IMR-90 (cell line): ENCODE results near the gene C20orf173. TPM values are rescaled to one million over a fixed set of nuclear protein-coding genes. Genes with fewer than 3 reads are reported as not detected.

Experiments
- ATAC-seq: fragments of 200-7000 bp; cut with Tn5 transposase; 2 replicates; pipeline ENCODE4 v1.9.1; 2020; ENCODE audit warnings: low read depth, mild to moderate bottlenecking, moderate library complexity
- BruUV-seq: library from RNA; stranded (reverse); fragments of 400-500 nt; replicated peaks from 2 replicates; lab custom pipeline; 2021; lab: Mats Ljungman, UMichigan
- CTCF ChIA-PET: fragments of 300-600 bp; formaldehyde crosslinking; extraction: SDS; loops from one replicate; lab custom pipeline; 2021; ENCODE audit warnings: antibody characterized with exemption; lab: Yijun Ruan, JAX
- POLR2A ChIA-PET: fragments of 300-600 bp; sonication (Branson Sonifier 250); formaldehyde crosslinking; loops from one replicate; lab custom pipeline; 2022; ENCODE audit warnings: antibody characterized with exemption; ENCODE audit not compliant: unreplicated experiment; lab: Charles Lee
- DNase-seq: peaks from one replicate; pipeline ENCODE4 v3.0.0; 2013
- H2AFZ ChIP-seq: replicated peaks from 2 replicates; pipeline ENCODE3; 2013; ENCODE audit warnings: low read length, mild to moderate bottlenecking; ENCODE audit not compliant: poor library complexity
- H2AK5ac ChIP-seq: 2 replicates; pipeline ENCODE4 v1.6.1; 2013; ENCODE audit warnings: low read depth, low read length, inconsistent platforms
- H2AK9ac ChIP-seq: replicated peaks from 2 replicates; pipeline ENCODE3; 2013; ENCODE audit warnings: mild to moderate bottlenecking, low read depth, low read length, moderate library complexity; ENCODE audit not compliant: poor library complexity
- H2BK120ac ChIP-seq: 2 replicates; pipeline ENCODE4 v1.6.1; 2013; ENCODE audit warnings: low read depth, low read length, inconsistent platforms
- H2BK15ac ChIP-seq: 3 replicates; pipeline ENCODE4 v1.6.1; 2013; ENCODE audit warnings: low read depth, low read length, inconsistent platforms
- H2BK20ac ChIP-seq: 2 replicates; pipeline ENCODE4 v1.6.1; 2013; ENCODE audit warnings: low read depth, mild to moderate bottlenecking, inconsistent platforms, low read length, moderate library complexity
- H2BK5ac ChIP-seq: 2 replicates; pipeline ENCODE4 v1.6.1; 2013; ENCODE audit warnings: mild to moderate bottlenecking, low read depth, low read length, inconsistent platforms; ENCODE audit not compliant: poor library complexity, severe bottlenecking
- H3K14ac ChIP-seq: replicated peaks from 2 replicates; pipeline ENCODE4 v1.6.1; 2013; ENCODE audit warnings: low read depth, low read length, inconsistent platforms
- H3K18ac ChIP-seq: 2 replicates; pipeline ENCODE4 v1.6.1; 2013; ENCODE audit warnings: low read depth, low read length, control low read depth
- H3K23ac ChIP-seq: 2 replicates; pipeline ENCODE4 v1.6.1; 2013; ENCODE audit warnings: low read depth, low read length, inconsistent platforms
- H3K27ac ChIP-seq: 2 replicates; pipeline ENCODE4 v1.5.1; 2013; ENCODE audit warnings: mild to moderate bottlenecking, control low read depth, low read length; ENCODE audit not compliant: insufficient read depth
- H3K27me3 ChIP-seq: 2 replicates; pipeline ENCODE4 v1.6.1; 2013; ENCODE audit warnings: low read length; ENCODE audit not compliant: control insufficient read depth, insufficient read depth
- H3K36me3 ChIP-seq: 2 replicates; pipeline ENCODE4 v1.6.1; 2013; ENCODE audit warnings: low read length, mixed read lengths; ENCODE audit not compliant: control insufficient read depth, insufficient read depth
- H3K4ac ChIP-seq: 2 replicates; pipeline ENCODE4 v1.6.1; 2013; ENCODE audit warnings: low read depth, low read length, inconsistent platforms
- H3K4me1 ChIP-seq: 2 replicates; pipeline ENCODE4 v1.6.1; 2013; ENCODE audit warnings: low read length, mixed read lengths; ENCODE audit not compliant: control insufficient read depth, insufficient read depth
- H3K4me2 ChIP-seq: 2 replicates; pipeline ENCODE4 v1.6.1; 2013; ENCODE audit warnings: low read depth, mild to moderate bottlenecking, control low read depth, low read length, moderate library complexity
- H3K4me3 ChIP-seq: 2 replicates; pipeline ENCODE4 v1.5.1; 2013; ENCODE audit warnings: low read depth, mild to moderate bottlenecking, control low read depth, low read length, moderate library complexity; ENCODE audit not compliant: insufficient read depth
- H3K56ac ChIP-seq: 2 replicates; pipeline ENCODE4 v1.6.1; 2013; ENCODE audit warnings: low read length, inconsistent platforms; ENCODE audit not compliant: insufficient read depth; ENCODE audit errors: extremely low read depth
- H3K79me1 ChIP-seq, 2 experiments: 2 replicates each; pipeline ENCODE4 v1.6.1; 2013; ENCODE audit warnings: low read length in 2 of 2, inconsistent platforms in 1 of 2, low read depth in 1 of 2
- H3K9ac ChIP-seq: 2 replicates; pipeline ENCODE4 v1.6.1; 2013; ENCODE audit warnings: low read depth, low read length, control low read depth
- H3K9me1 ChIP-seq: 2 replicates; pipeline ENCODE4 v1.6.1; 2013; ENCODE audit warnings: low read length, inconsistent platforms; ENCODE audit not compliant: insufficient read depth
- H3K9me3 ChIP-seq: 2 replicates; pipeline ENCODE4 v1.6.1; 2013; ENCODE audit warnings: low read length; ENCODE audit not compliant: control insufficient read depth, insufficient read depth
- H4K20me1 ChIP-seq: 2 replicates; pipeline ENCODE4 v1.6.1; 2013; ENCODE audit warnings: low read length, inconsistent platforms; ENCODE audit not compliant: insufficient read depth
- H4K5ac ChIP-seq: 2 replicates; pipeline ENCODE4 v1.6.1; 2013; ENCODE audit warnings: mild to moderate bottlenecking, low read depth, low read length, control low read depth
- H4K8ac ChIP-seq, 2 experiments: 2 replicates each; pipeline ENCODE4 v1.6.1; 2013; ENCODE audit warnings: low read depth in 2 of 2, low read length in 2 of 2, control low read depth in 1 of 2, inconsistent platforms in 1 of 2
- H4K91ac ChIP-seq: 2 replicates; pipeline ENCODE4 v1.6.1; 2013; ENCODE audit warnings: low read depth, low read length, inconsistent platforms; ENCODE audit not compliant: insufficient read depth
- BHLHE40 ChIP-seq: fragments of 150-350 bp; IDR thresholded peaks from 2 replicates; pipeline ENCODE4 v1.6.1; 2016; ENCODE audit warnings: mild to moderate bottlenecking, low read depth, low read length
- CEBPB ChIP-seq: IDR thresholded peaks from 2 replicates; pipeline ENCODE4 v1.6.1; 2012; ENCODE audit warnings: low read depth, low read length, improper control_type of control experiment
- CHD1 ChIP-seq: IDR thresholded peaks from 2 replicates; pipeline ENCODE4 v1.6.1; 2012; ENCODE audit warnings: low read depth, low read length, improper control_type of control experiment
- FOS ChIP-seq: fragments of 150-350 bp; IDR thresholded peaks from 2 replicates; pipeline ENCODE4 v1.6.1; 2016; ENCODE audit warnings: low read depth, low read length
- MAFK ChIP-seq: IDR thresholded peaks from 2 replicates; pipeline ENCODE4 v1.6.1; 2012; ENCODE audit warnings: low read depth, low read length, improper control_type of control experiment
- MAZ ChIP-seq: IDR thresholded peaks from 2 replicates; pipeline ENCODE4 v1.6.1; 2012; ENCODE audit warnings: low read depth, mild to moderate bottlenecking, low read length, improper control_type of control experiment, moderate library complexity, borderline replicate concordance
- MXI1 ChIP-seq: IDR thresholded peaks from 2 replicates; pipeline ENCODE4 v1.6.1; 2012; ENCODE audit warnings: low read depth, mild to moderate bottlenecking, low read length, moderate library complexity, borderline replicate concordance
- NFE2L2 ChIP-seq: fragments of 150-350 bp; IDR thresholded peaks from 2 replicates; pipeline ENCODE4 v1.6.1; 2016; ENCODE audit warnings: low read depth, mild to moderate bottlenecking, low read length
- POLR2A ChIP-seq: IDR thresholded peaks from 2 replicates; pipeline ENCODE4 v1.6.1; 2012; ENCODE audit warnings: mild to moderate bottlenecking, low read depth, low read length
- RAD21 ChIP-seq: IDR thresholded peaks from 2 replicates; pipeline ENCODE4 v1.6.1; 2012; ENCODE audit warnings: low read length, improper control_type of control experiment
- RCOR1 ChIP-seq: IDR thresholded peaks from 2 replicates; pipeline ENCODE4 v1.6.1; 2012; ENCODE audit warnings: mild to moderate bottlenecking, low read length, improper control_type of control experiment; ENCODE audit not compliant: insufficient replicate concordance
- RFX5 ChIP-seq: IDR thresholded peaks from 2 replicates; pipeline ENCODE4 v1.8.0; 2012; ENCODE audit warnings: low read depth, mild to moderate bottlenecking, low read length, moderate library complexity
- SMC3 ChIP-seq: fragments of 150-350 bp; IDR thresholded peaks from 2 replicates; pipeline ENCODE4 v1.6.1; 2016; ENCODE audit warnings: low read depth, mild to moderate bottlenecking, antibody characterized with exemption, low read length, moderate library complexity
- WGBS, 2 experiments: methylation state at CpG; one replicate each; pipeline versions ENCODE4 v1.1.5 to v1.1.7; 2013; ENCODE audit warnings: missing lambda C conversion rate in 2 of 2; ENCODE audit not compliant: insufficient read length in 1 of 2; ENCODE audit errors: extremely low coverage in 2 of 2; 5-methylcytosine and 5-hydroxymethylcytosine counted together
- dilution Hi-C: fragments of 300-500 bp; cut with HindIII; formaldehyde crosslinking; loops from one replicate; pipeline ENCODE4 v1.14.3; 2018; ENCODE audit warnings: low sequenced_read_pairs; ENCODE audit not compliant: unreplicated experiment
- in situ Hi-C: fragments of 300-500 bp; cut with MboI; formaldehyde crosslinking; loops from 3 replicates; pipeline ENCODE4 v1.14.3; 2019; ENCODE audit warnings: low sequenced_read_pairs, inconsistent platforms, mixed read lengths
- intact Hi-C: fragments of 100-400 bp; cut with micrococcal nuclease; formaldehyde crosslinking; loops from 2 replicates; pipeline ENCODE4 v1.10.0; 2022
- polyA plus RNA-seq, 3 experiments: library from polyadenylated mRNA; depleted of rRNA; stranded (reverse); fragments of >200 nt; gene quantifications; 2 replicates each; pipeline ENCODE4 v1.2.3, GENCODE V29; 2012; ENCODE audit warnings: low replicate concordance in 1 of 3
- total RNA-seq: library from RNA; depleted of rRNA; stranded (reverse); fragments of >200 nt; gene quantifications from 2 replicates; pipeline ENCODE4 v1.2.3, GENCODE V29; 2012
- TF ChIP-seq, protein P1 (sequence below): fragments of 150-350 bp; IDR thresholded peaks from 2 replicates; pipeline ENCODE4 v1.6.1; 2017; ENCODE audit warnings: mild to moderate bottlenecking, antibody characterized with exemption, low read length, low read depth
- TF ChIP-seq, protein P2 (sequence below): conservative IDR thresholded peaks from 2 replicates; pipeline ENCODE4 v1.5.1; 2012; ENCODE audit warnings: mild to moderate bottlenecking, low read depth, low read length, improper control_type of control experiment
- TF ChIP-seq, protein P3 (sequence below): fragments of 150-350 bp; IDR thresholded peaks from 2 replicates; pipeline ENCODE4 v1.6.1; 2016; ENCODE audit warnings: low read depth, mild to moderate bottlenecking, low read length, moderate library complexity, borderline replicate concordance

The C20orf173 gene
- total and polyA plus RNA-seq, 2 of the 4 experiments (the other 2 are of a cell fraction), result not detected

DNA sequence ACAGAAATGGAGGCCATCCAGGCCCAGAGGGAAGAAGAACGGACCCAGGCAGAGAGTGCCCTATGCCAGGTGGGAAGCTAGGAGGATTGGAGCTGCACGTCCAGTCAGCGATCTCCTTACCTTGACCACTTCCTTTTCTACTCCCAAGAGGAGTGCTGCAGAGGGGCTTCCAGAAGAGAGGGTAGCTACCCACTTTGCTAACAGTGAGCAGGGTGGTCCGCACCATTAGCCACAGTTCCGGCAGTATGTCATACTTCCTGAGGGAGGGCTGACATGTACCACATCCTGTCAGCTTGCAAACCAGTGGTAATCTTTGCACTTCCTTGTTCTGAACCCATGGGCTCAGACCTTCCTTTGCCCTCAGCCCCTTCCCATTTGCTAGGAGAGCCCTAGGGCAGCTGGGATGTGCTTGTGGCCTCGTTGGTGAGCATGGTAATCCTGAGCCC is 38.7 kb downstream of the C20orf173 start:
- no peaks in the 10 kb centered on the region for H3K9me3 ChIP-seq
- WGBS, 2 experiments, result no CpG with 5 or more reads among the region's 6 CpGs

More for the DNA sequence above, 38.7 kb downstream of the C20orf173 start:
- Histone ChIP-seq H3K36me3 (peaks cover 52% of the 10 kb centered on the region), H2AK5ac (no peak overlapping the region), H4K91ac (no peak overlapping the region), H3K27ac (no peak overlapping the region), H3K9ac (no peak overlapping the region), H3K4me1 (no peaks in the 10 kb centered on the region), H3K23ac (no peak overlapping the region), H2BK120ac (no peak overlapping the region), H2BK5ac (no peak overlapping the region), H4K20me1 (no peaks in the 10 kb centered on the region), H3K14ac (no peak overlapping the region), H2BK15ac (no peak overlapping the region), H2AFZ (no peak overlapping the region), H3K9me1 (no peaks in the 10 kb centered on the region), H3K27me3 (no peaks in the 10 kb centered on the region), H3K18ac (no peak overlapping the region), H3K79me1 (peaks cover 0 to 3% of the 10 kb centered on the region in 2 experiments; a peak in 2 of 4 replicates), H3K4me3 (no peak overlapping the region), H3K4ac (no peak overlapping the region), H2BK20ac (no peak overlapping the region), H3K4me2 (no peak overlapping the region), H2AK9ac (no peak overlapping the region), H4K8ac (no peak overlapping the region), H3K56ac (no peak overlapping the region), H4K5ac (no peak overlapping the region)
- BruUV-seq, result no TSS peak
- dilution Hi-C loops, result no loop called here
- in situ Hi-C loops, result no loop called here
- TF ChIP-seq SMC3 (no peak), RFX5 (no peak), FOS (no peak), NFE2L2 (no peak), RAD21 (no peak), CHD1 (no peak), BHLHE40 (no peak), CEBPB (no peak), MAFK (no peak), MXI1 (no peak), RCOR1 (no peak), MAZ (no peak), POLR2A (no peak)
- TF ChIP-seq, protein P1, sequence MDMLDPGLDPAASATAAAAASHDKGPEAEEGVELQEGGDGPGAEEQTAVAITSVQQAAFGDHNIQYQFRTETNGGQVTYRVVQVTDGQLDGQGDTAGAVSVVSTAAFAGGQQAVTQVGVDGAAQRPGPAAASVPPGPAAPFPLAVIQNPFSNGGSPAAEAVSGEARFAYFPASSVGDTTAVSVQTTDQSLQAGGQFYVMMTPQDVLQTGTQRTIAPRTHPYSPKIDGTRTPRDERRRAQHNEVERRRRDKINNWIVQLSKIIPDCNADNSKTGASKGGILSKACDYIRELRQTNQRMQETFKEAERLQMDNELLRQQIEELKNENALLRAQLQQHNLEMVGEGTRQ, result no peak
- TF ChIP-seq, protein P2, sequence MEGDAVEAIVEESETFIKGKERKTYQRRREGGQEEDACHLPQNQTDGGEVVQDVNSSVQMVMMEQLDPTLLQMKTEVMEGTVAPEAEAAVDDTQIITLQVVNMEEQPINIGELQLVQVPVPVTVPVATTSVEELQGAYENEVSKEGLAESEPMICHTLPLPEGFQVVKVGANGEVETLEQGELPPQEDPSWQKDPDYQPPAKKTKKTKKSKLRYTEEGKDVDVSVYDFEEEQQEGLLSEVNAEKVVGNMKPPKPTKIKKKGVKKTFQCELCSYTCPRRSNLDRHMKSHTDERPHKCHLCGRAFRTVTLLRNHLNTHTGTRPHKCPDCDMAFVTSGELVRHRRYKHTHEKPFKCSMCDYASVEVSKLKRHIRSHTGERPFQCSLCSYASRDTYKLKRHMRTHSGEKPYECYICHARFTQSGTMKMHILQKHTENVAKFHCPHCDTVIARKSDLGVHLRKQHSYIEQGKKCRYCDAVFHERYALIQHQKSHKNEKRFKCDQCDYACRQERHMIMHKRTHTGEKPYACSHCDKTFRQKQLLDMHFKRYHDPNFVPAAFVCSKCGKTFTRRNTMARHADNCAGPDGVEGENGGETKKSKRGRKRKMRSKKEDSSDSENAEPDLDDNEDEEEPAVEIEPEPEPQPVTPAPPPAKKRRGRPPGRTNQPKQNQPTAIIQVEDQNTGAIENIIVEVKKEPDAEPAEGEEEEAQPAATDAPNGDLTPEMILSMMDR, result no peak
- TF ChIP-seq, protein P3, sequence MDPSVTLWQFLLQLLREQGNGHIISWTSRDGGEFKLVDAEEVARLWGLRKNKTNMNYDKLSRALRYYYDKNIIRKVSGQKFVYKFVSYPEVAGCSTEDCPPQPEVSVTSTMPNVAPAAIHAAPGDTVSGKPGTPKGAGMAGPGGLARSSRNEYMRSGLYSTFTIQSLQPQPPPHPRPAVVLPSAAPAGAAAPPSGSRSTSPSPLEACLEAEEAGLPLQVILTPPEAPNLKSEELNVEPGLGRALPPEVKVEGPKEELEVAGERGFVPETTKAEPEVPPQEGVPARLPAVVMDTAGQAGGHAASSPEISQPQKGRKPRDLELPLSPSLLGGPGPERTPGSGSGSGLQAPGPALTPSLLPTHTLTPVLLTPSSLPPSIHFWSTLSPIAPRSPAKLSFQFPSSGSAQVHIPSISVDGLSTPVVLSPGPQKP, result no peak
- ATAC-seq, result no peak
- ChIA-PET POLR2A (no interaction called here), CTCF (no interaction called here)
- intact Hi-C loops, result no loop called here
- no peak for DNase-seq
